Tibial nerve (tissue), 4 donors: ENCODE data around the gene PIGP. TPM values are rescaled to one million over a fixed set of nuclear protein-coding genes. Genes with fewer than 3 reads are reported as not detected.
"Not testable (repeated sequence)": the region's sequence is repeated elsewhere in the genome, so short reads cannot be mapped to it uniquely, and the experiment has no call there.

ENCODE experiments used
- DNase-seq, 2 donors: peaks; one replicate each; pipeline ENCODE4 v3.0.0-alpha.2; 2019; ENCODE audit warnings: low spot score in 2 of 2
- H3K27ac ChIP-seq, 4 donors: fragments of 200-600 bp; sonication (generic) in 3 of 4; one replicate each; pipeline ENCODE4 v1.5.1; 2017 to 2019; ENCODE audit warnings: mild to moderate bottlenecking in 1 of 4
- H3K27me3 ChIP-seq, 2 donors: fragments of 200-600 bp; sonication (generic) in 1 of 2; one replicate each; pipeline versions ENCODE4 v1.5.1 to v1.6.0; 2017 to 2019
- H3K36me3 ChIP-seq, 3 donors: fragments of 200-600 bp; sonication (generic); one replicate each; pipeline ENCODE4 v1.5.1; 2018 to 2019
- H3K4me1 ChIP-seq, 4 donors: fragments of 200-600 bp; sonication (generic) in 3 of 4; one replicate each; pipeline ENCODE4 v1.5.1; 2017 to 2019
- H3K4me3 ChIP-seq, 4 donors: fragments of 200-600 bp; sonication (generic) in 3 of 4; one replicate each; pipeline ENCODE4 v1.5.1; 2017 to 2019; ENCODE audit warnings: mild to moderate bottlenecking in 1 of 4, moderate library complexity in 1 of 4
- H3K9me3 ChIP-seq, 4 donors: fragments of 200-600 bp; sonication (generic) in 3 of 4; one replicate each; pipeline ENCODE4 v1.5.1; 2017 to 2019
- EP300 ChIP-seq, 2 donors: sonication (generic); formaldehyde crosslinking; IDR thresholded peaks; one replicate each; pipeline ENCODE4 v1.6.1; 2017; ENCODE audit warnings: antibody characterized with exemption in 2 of 2, mild to moderate bottlenecking in 1 of 2
- POLR2A ChIP-seq, 2 donors: fragments of 450-650 bp; IDR thresholded peaks; one replicate each; pipeline ENCODE4 v1.6.1; 2017; ENCODE audit warnings: antibody characterized with exemption in 2 of 2, mild to moderate bottlenecking in 2 of 2, moderate library complexity in 2 of 2
- WGBS, 2 donors: methylation state at CpG; one replicate each; pipeline ENCODE4 v1.1.5; 2018; 5-methylcytosine and 5-hydroxymethylcytosine counted together
- total RNA-seq, 4 donors: library from RNA; depleted of rRNA; stranded (reverse); fragments of >200 nt; gene quantifications; one replicate each; pipeline ENCODE4 v1.1.0, GENCODE V29; 2016
- TF ChIP-seq, protein P1 (sequence below), 5 experiments: fragments of 200-600 bp in 3 of 5; fragments of 450-650 bp in 2 of 5; sonication (generic) in 3 of 5; IDR thresholded peaks; one replicate each; pipeline ENCODE4 v1.5.1; 2016 to 2019; ENCODE audit warnings: antibody characterized with exemption in 5 of 5, mild to moderate bottlenecking in 3 of 5, moderate library complexity in 2 of 5

PIGP gene
- total RNA-seq = 10 to 100 TPM in 3 of 4 donors, 1 to 10 TPM in 1; 4.5 to 40.0 (median 26.5) TPM

- TF ChIP-seq EP300 (IDR thresholded peaks at IDR 0.05) = peak; percentile 57 to 92
- TF ChIP-seq, protein P1, sequence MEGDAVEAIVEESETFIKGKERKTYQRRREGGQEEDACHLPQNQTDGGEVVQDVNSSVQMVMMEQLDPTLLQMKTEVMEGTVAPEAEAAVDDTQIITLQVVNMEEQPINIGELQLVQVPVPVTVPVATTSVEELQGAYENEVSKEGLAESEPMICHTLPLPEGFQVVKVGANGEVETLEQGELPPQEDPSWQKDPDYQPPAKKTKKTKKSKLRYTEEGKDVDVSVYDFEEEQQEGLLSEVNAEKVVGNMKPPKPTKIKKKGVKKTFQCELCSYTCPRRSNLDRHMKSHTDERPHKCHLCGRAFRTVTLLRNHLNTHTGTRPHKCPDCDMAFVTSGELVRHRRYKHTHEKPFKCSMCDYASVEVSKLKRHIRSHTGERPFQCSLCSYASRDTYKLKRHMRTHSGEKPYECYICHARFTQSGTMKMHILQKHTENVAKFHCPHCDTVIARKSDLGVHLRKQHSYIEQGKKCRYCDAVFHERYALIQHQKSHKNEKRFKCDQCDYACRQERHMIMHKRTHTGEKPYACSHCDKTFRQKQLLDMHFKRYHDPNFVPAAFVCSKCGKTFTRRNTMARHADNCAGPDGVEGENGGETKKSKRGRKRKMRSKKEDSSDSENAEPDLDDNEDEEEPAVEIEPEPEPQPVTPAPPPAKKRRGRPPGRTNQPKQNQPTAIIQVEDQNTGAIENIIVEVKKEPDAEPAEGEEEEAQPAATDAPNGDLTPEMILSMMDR (IDR thresholded peaks at IDR 0.05) = peak in 1 of 5 experiments; percentile 35
- TF ChIP-seq POLR2A (IDR thresholded peaks at IDR 0.05) = peak; percentile 84 to 92
- H3K27me3 ChIP-seq = no peaks in the 10 kb centered on the region
- peak within 1 kb of the TSS; percentile 98 to 99 (median 98) for H3K27ac ChIP-seq
- WGBS, 2 donors = 0% methylated on average over 1 to 8 of the region's 61 CpGs
- H3K9me3 ChIP-seq = no peaks in the 10 kb centered on the region
- peak; percentile 83 to 85 for DNase-seq
- peaks cover 0 to 40% (median 12%) of the 10 kb centered on the region in 4 donors for H3K4me1 ChIP-seq
- peak within 1 kb of the TSS; percentile 81 to 93 (median 90) for H3K4me3 ChIP-seq
- peaks cover 0 to 16% (median 0%) of the 10 kb centered on the region in 3 donors for H3K36me3 ChIP-seq
Measured at GRCh38 chr21:37072988-37073416, at the start of gene PIGP, which contains the start of gene TTC3. Gene PIGP, minus strand, starts transcription at chr21:37073071. Its CDS starts 556 bp downstream, at chr21:37072515. Gene TTC3, plus strand, starts transcription at chr21:37073254. Its CDS starts 14,004 bp downstream, at chr21:37087258.

DNA sequence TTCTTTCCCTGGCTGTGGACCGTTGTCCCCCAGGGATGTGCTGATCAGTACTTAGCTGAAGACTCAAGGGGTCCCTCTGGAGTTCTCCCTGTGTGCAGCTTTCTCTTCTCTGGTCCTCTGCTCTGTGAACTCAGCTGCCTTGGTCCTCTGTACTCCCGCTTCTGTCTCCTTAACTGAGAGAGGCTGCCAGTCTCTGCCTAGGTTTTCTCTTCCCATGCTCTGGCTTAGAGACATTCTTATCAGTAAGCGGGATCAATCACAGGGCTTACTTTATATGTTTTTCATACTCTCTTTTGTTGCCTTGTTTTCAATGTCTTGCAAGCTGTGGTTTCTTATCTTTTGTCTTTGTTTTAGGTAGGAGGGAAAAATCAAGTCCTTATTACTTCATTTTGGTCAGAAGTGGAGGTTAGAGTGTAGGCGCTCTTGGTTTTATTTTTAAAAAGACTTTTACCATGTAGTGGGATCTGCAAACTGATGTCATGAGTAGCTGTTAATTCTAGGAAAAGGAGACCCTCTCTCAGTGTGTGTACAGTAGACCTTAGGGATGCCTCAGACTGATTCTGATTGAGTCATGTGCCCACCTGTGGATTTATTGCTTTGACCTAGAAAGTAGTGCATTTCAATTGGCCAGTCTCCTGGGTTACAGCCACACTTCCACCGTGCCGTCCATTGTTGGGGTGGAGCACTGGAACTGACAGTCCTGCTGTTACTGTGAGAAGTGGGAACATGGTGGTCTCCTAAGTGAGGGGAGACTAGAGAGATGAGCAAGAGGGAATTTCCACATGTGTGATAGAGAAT, 46.7 kb upstream of the PIGP start:
- Histone ChIP-seq H3K36me3 (peaks cover 0 to 45% (median 0%) of the 10 kb centered on the region in 3 donors), H3K9me3 (no peaks in the 10 kb centered on the region), H3K27ac (no peak overlapping the region), H3K4me1 (no peaks in the 10 kb centered on the region), H3K4me3 (no peak overlapping the region), H3K27me3 (no peaks in the 10 kb centered on the region)
- TF ChIP-seq POLR2A (IDR thresholded peaks at IDR 0.05) (no peak), EP300 (IDR thresholded peaks at IDR 0.05) (no peak)
- TF ChIP-seq, protein P1 (IDR thresholded peaks at IDR 0.05) = no peak
- 70 to 74% methylated on average over 6 of the region's 6 CpGs for WGBS, 2 donors
- no peak for DNase-seq

DNA sequence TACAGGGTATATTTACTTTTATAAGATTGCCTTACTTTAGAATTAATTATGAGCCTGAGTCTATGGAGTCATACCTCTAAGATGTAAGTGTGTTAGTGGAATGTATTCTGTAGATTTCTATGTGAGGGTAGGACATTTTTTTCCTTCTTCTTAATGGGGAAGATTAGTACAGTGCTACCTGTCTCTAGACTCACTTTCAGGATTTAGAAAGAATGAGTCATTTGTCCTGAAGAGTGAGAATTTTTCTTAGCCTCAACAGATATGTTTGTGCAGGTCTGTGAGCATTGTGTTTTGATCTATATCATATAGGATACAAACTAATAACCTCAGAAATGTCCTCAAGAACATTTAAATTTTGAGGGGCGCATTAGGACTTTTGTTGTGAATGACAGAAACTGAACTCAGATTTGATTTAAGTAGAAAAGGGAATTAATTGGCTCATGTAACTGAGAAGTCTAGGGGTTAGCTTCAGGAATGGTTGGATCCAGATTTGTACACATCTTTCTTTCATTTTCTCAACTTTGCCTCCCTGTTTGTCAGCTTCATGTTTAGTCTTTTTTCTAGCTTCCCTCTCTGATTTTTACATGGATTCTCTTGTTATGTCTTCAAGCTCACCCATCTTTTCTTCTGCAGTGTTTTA, 45.4 kb upstream of the PIGP start:
- TF ChIP-seq, protein P1 (IDR thresholded peaks at IDR 0.05) = no peak
- TF ChIP-seq EP300 (IDR thresholded peaks at IDR 0.05) (no peak), POLR2A (IDR thresholded peaks at IDR 0.05) (no peak)
- WGBS, 2 donors = 95 to 100% methylated on average over 1 of the region's 1 CpG
- no peaks in the 10 kb centered on the region for H3K9me3 ChIP-seq
- H3K4me1 ChIP-seq = no peaks in the 10 kb centered on the region
- no peak overlapping the region for H3K4me3 ChIP-seq
- H3K36me3 ChIP-seq = peaks cover 0 to 34% (median 0%) of the 10 kb centered on the region in 3 donors
- H3K27ac ChIP-seq = no peak overlapping the region
- no peaks in the 10 kb centered on the region for H3K27me3 ChIP-seq
- no peak for DNase-seq

- Histone ChIP-seq H3K4me1 (no peaks in the 10 kb centered on the region), H3K27ac (no peak overlapping the region), H3K27me3 (no peaks in the 10 kb centered on the region), H3K36me3 (peaks cover 0 to 29% (median 0%) of the 10 kb centered on the region in 3 donors), H3K4me3 (no peak overlapping the region), H3K9me3 (no peaks in the 10 kb centered on the region)
- DNase-seq = no peak
- TF ChIP-seq, protein P1 (IDR thresholded peaks at IDR 0.05) = no peak
- TF ChIP-seq EP300 (IDR thresholded peaks at IDR 0.05) (no peak), POLR2A (IDR thresholded peaks at IDR 0.05) (no peak)
Measured at GRCh38 chr21:37117204-37117603, 44.3 kb upstream of the PIGP start.

DNA sequence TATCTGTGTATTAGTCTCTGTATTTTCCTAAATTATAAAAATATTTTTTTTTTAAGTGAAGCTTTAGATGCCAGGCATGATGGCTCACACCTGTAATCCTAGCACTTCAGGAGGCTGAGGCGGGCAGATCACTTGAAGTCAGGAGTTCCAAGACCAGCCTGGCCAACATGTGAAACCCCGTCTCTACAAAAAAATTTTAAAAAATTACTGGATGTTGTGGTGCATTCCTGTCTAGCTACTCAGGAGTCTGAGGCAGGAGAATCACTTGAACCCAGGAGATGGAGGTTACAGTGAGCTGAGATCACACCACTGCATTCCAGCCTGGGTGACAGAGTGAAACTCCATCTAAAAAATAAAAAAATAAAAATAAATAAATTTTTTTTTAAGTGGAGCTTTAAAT, 43.6 kb upstream of the PIGP start:
- not testable (repeated sequence) for H3K9me3 ChIP-seq, DNase-seq, H3K27ac ChIP-seq, H3K4me3 ChIP-seq, H3K4me1 ChIP-seq, H3K27me3 ChIP-seq
- H3K36me3 ChIP-seq = peaks cover 0 to 29% (median 0%) of the 10 kb centered on the region in 3 donors
- 90 to 93% methylated on average over 2 of the region's 2 CpGs for WGBS, 2 donors

DNA sequence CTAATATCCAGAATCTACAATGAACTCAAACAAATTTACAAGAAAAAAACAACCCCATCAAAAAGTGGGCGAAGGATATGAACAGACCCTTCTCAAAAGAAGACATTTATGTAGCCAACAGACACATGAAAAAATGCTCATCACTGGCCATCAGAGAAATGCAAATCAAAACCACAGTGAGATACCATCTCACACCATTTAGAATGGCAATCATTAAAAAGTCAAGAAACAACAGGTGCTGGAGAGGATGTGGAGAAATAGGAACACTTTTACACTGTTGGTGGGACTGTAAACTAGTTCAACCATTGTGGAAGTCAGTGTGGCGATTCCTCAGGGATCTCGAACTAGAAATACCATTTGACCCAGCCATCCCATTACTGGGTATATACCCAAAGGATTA, 41.4 kb upstream of the PIGP start:
- H3K36me3 ChIP-seq = peaks cover 0 to 27% (median 0%) of the 10 kb centered on the region in 3 donors
- not testable (repeated sequence) for H3K27ac ChIP-seq, H3K9me3 ChIP-seq, DNase-seq, H3K27me3 ChIP-seq, H3K4me3 ChIP-seq, H3K4me1 ChIP-seq
- 93 to 100% methylated on average over 2 to 3 of the region's 3 CpGs for WGBS, 2 donors

- DNase-seq, H3K4me1 ChIP-seq, H3K27ac ChIP-seq, H3K27me3 ChIP-seq, H3K4me3 ChIP-seq, H3K9me3 ChIP-seq: not testable (repeated sequence)
- WGBS, 2 donors = 94 to 96% methylated on average over 6 of the region's 6 CpGs
- H3K36me3 ChIP-seq = peaks cover 2 to 25% (median 6%) of the 10 kb centered on the region in 3 donors
Measured at GRCh38 chr21:37111029-37111428, 38.2 kb upstream of the PIGP start.
